Stomach (tissue), 9 donors: ENCODE measurements around the gene ZFP62. TPM values are rescaled to one million over a fixed set of nuclear protein-coding genes. Genes with fewer than 3 reads are reported as not detected.

Experiments
- DNase-seq, 2 donors: peaks; one replicate each; pipeline versions ENCODE4 v3.0.0 to v3.0.0-alpha.2; 2013 to 2019
- H3K27ac ChIP-seq, 5 donors: fragments of 200-600 bp in 4 of 5; sonication (generic) in 4 of 5; one replicate each; pipeline ENCODE4 v1.5.1; 2013 to 2019; ENCODE audit warnings: mild to moderate bottlenecking in 1 of 5, moderate library complexity in 1 of 5
- H3K27me3 ChIP-seq, 3 donors: fragments of 200-600 bp; sonication (generic); one replicate each; pipeline ENCODE4 v1.5.1; 2017 to 2019; ENCODE audit warnings: mixed run types in 1 of 3
- H3K36me3 ChIP-seq, 4 donors: fragments of 200-600 bp; sonication (generic); 1 replicate in 3 of 4; 2 replicates in 1 of 4; pipeline ENCODE4 v1.5.1; 2016 to 2019
- H3K4me1 ChIP-seq, 4 donors: fragments of 200-600 bp; sonication (generic); one replicate each; pipeline ENCODE4 v1.5.1; 2016 to 2019
- H3K4me3 ChIP-seq, 4 donors: fragments of 200-600 bp; sonication (generic) in 3 of 4; one replicate each; pipeline ENCODE4 v1.5.1; 2016 to 2019; ENCODE audit warnings: mild to moderate bottlenecking in 1 of 4
- H3K9me3 ChIP-seq, 4 donors: fragments of 200-600 bp; sonication (generic); one replicate each; pipeline ENCODE4 v1.5.1; 2016 to 2019
- EP300 ChIP-seq: sonication (generic); formaldehyde crosslinking; IDR thresholded peaks from one replicate; pipeline ENCODE4 v1.6.1; 2017; ENCODE audit warnings: antibody characterized with exemption
- POLR2A ChIP-seq, 4 donors: fragments of 450-650 bp; IDR thresholded peaks; one replicate each; pipeline ENCODE4 v1.6.1; 2016; ENCODE audit warnings: antibody characterized with exemption in 4 of 4, control low read depth in 2 of 4, mild to moderate bottlenecking in 1 of 4, moderate library complexity in 1 of 4
- POLR2AphosphoS5 ChIP-seq, 3 donors: sonication (generic); formaldehyde crosslinking; IDR thresholded peaks; one replicate each; pipeline ENCODE4 v1.6.1; 2016; ENCODE audit warnings: antibody characterized with exemption in 3 of 3
- WGBS, 5 donors: extraction: QIAGEN DNeasy Blood & Tissue Kit in 3 of 5; methylation state at CpG; one replicate each; pipeline versions ENCODE4 v1.1.5 to v1.1.7; 2013 to 2018; 5-methylcytosine and 5-hydroxymethylcytosine counted together
- intact Hi-C: fragments of 100-400 bp; cut with DNase I; formaldehyde crosslinking; loops from one replicate; pipeline ENCODE4 v1.15.1; 2023; ENCODE audit warnings: low total_unique reads
- polyA plus RNA-seq, 3 donors: library from polyadenylated mRNA; stranded (reverse); fragments of 200-250 nt; gene quantifications; one replicate each; pipeline ENCODE4 v1.2.3, GENCODE V29; 2013
- total RNA-seq, 5 donors: library from RNA; depleted of rRNA; stranded (reverse); fragments of >200 nt; gene quantifications; one replicate each; pipeline versions ENCODE4 v1.1.0 to v1.2.3, GENCODE V29; 2014 to 2016
- TF ChIP-seq, protein P1 (sequence below), 7 experiments: fragments of 450-650 bp in 4 of 7; fragments of 200-600 bp in 3 of 7; sonication (generic) in 3 of 7; IDR thresholded peaks; one replicate each; pipeline ENCODE4 v1.5.1; 2016 to 2019; ENCODE audit warnings: antibody characterized with exemption in 7 of 7, control low read depth in 2 of 7, mild to moderate bottlenecking in 1 of 7
- donor health status: healthy with polysubstance abuse.
- donor health status: Bipolar disorder and iron deficiency.
- donor health status: healthy.

ZFP62 gene
- total and polyA plus RNA-seq, 8 donors: 7.8 to 46.9 (median 16.2) TPM

DNA sequence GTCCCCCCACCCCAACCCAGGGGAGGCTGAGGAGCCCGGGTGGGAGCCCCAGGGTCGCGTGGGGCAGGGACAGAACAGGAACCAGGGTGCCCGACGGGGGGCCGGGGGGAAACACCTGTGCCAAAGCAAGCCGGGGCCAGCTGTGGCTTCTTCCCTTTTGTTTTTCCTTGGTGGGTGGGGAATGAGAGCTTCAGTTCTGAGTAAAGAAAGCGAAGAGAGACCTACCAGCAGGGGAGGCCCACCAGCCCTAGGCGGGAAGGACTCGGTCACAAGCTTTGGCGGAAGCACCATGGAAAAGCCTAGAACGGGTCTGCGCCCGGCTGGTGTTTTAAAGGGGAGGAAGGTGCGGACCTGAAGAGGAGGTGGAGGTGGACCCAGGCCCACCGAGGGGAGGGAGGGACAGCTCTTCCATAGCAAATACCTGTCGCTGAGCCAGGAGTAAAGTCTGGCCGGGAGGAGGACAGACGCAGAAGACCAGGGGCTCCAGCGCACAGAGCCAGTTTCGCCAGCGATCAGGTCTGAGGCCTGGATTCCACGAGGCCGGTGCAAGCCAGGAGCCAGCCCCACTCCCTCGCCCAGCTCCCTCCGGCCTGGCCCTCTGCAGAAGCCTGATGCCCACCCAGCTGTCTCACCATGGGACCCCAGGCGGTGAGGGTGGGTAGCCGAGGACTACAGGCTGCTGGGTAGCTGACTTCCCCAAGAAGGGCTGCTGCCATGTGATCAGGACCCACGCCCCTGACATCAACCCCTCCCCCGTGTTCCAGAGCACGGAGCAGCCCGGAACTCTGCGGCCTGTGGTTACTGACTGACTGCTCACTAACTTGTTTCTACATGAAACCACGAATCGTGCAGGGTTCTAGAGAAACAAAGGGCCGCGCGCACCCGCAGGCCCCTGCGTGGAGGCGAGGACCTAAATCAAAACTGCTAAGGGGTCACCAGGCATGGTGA, 57.6 kb downstream of the ZFP62 start:
- 35 to 46% (median 41%) methylated on average over 23 to 41 of the region's 41 CpGs for WGBS, 5 donors
- H3K9me3 ChIP-seq: no peaks in the 10 kb centered on the region
- peak in 2 of 3 donors; percentile 29 to 40 for TF ChIP-seq POLR2AphosphoS5 (IDR thresholded peaks at IDR 0.05)
- no peak for TF ChIP-seq EP300
- TF ChIP-seq, protein P1, sequence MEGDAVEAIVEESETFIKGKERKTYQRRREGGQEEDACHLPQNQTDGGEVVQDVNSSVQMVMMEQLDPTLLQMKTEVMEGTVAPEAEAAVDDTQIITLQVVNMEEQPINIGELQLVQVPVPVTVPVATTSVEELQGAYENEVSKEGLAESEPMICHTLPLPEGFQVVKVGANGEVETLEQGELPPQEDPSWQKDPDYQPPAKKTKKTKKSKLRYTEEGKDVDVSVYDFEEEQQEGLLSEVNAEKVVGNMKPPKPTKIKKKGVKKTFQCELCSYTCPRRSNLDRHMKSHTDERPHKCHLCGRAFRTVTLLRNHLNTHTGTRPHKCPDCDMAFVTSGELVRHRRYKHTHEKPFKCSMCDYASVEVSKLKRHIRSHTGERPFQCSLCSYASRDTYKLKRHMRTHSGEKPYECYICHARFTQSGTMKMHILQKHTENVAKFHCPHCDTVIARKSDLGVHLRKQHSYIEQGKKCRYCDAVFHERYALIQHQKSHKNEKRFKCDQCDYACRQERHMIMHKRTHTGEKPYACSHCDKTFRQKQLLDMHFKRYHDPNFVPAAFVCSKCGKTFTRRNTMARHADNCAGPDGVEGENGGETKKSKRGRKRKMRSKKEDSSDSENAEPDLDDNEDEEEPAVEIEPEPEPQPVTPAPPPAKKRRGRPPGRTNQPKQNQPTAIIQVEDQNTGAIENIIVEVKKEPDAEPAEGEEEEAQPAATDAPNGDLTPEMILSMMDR (IDR thresholded peaks at IDR 0.05): no peak
- intact Hi-C loops: no loop called here
- no peaks in the 10 kb centered on the region for H3K27me3 ChIP-seq
- DNase-seq: peak; percentile 69 to 82
- peaks cover 0 to 15% (median 12%) of the 10 kb centered on the region in 4 donors for H3K36me3 ChIP-seq
- peak overlapping the region; percentile 81 to 94 (median 86) for H3K4me3 ChIP-seq
- H3K4me1 ChIP-seq: peaks cover 85 to 91% (median 90%) of the 10 kb centered on the region in 4 donors
- H3K27ac ChIP-seq: peak overlapping the region; percentile 98 to 99 (median 99)

DNA sequence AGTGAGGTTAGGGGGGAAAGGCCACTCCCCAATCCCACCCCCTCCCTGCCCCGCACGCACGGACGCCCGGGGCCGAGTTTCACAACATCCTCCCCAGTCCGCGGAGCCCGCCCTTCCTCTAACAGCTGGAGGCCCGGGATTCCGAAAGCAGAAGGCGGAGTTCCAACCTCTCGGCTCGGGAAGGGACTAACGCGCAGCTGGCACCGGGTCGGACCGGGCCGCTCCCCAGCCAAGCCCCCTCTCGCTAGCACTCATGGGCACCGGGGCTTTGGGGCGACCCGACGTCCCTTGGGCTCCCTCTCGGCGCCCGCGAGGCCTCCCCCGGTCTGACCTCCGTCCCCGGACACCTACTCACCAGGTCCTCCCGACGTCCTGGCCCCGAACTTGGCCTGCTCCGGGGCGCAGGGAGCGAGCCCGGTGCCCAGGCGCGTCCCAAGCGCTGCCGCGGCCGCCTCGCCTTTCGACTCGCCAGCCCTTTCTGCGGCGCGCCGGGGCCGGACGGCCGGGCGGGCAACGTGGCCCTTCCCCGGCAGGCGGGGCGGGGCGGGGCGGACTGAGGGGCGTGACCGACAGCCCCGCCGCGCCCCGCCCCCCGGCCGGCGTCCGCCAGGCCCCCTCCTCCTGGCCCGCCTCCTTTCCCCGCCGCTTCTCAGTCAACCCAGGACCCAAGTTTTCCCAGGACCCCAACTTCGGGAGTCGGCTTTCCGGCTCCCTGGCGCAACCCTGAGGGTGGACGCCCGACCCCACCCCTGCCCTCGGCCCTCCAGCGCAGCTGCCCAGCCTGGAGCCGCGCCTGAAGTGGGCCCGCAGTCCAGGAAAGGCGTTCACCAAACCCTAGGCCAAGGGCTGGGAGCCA, 58.5 kb downstream of the ZFP62 start, which contains the start of gene MGAT1:
Gene MGAT1 (minus strand): TSS at position 482 of the 856 bp plus-strand sequence. CDS start 9,835 bp downstream, outside the sequence.
- Histone ChIP-seq H3K36me3 (peaks cover 0 to 15% (median 13%) of the 10 kb centered on the region in 4 donors), H3K27me3 (no peaks in the 10 kb centered on the region), H3K4me1 (peaks cover 85 to 91% (median 90%) of the 10 kb centered on the region in 4 donors), H3K9me3 (no peaks in the 10 kb centered on the region), H3K27ac (peak within 1 kb of the TSS; percentile 98 to 99 (median 99)), H3K4me3 (peak within 1 kb of the TSS; percentile 81 to 94 (median 86))
- DNase-seq: peak; percentile 86 to 94
- whole genome bisulfite sequencing, 5 donors: 0 to 3% (median 1%) methylated on average over 11 to 87 of the region's 87 CpGs
- TF ChIP-seq, protein P1 (IDR thresholded peaks at IDR 0.05): no peak
- TF ChIP-seq POLR2AphosphoS5 (IDR thresholded peaks at IDR 0.05) (peak; percentile 30 to 94 (median 77)), EP300 (no peak), POLR2A (IDR thresholded peaks at IDR 0.05) (no peak)
- intact Hi-C loops: no loop called here

DNA sequence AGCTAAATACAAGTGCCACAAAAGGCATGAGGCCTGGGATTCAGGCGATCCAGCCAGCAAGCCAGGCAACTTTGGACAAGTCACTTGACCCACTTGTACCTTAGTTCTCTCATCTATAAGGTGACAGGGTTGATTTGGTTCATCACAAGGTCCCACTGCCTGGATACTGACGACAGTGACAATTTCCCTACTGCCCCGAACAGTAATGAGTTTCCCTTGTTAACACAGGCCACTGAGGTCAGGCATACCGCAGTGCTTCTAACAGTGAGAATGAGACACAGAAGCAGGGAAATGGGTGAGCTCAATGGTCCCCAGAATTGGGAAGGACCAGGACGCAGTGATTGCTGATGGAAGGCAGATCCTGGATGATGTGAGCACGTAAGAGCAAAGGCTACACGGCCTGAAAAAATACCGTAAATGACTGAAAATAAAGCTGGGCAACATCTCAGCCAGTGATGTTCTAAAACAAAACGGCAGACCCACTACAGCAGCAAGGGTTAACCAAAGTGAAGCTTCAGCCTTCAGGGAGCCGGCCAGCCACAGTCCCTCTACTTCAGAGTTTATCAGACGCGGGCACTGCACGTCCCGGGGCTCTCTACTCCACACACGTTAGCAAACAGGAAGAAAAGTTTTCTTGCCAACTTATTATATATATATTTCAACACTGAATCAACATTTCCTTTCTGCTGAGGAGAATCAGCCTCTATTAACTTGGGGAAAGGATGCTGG, 59.3 kb downstream of the ZFP62 start:
- H3K27me3 ChIP-seq: no peaks in the 10 kb centered on the region
- intact Hi-C loops: no loop called here
- DNase-seq: peak in 1 of 2 donors; percentile 51
- H3K27ac ChIP-seq: peak overlapping the region; percentile 98 to 99 (median 99)
- peak overlapping the region; percentile 81 to 94 (median 86) for H3K4me3 ChIP-seq
- TF ChIP-seq POLR2A (IDR thresholded peaks at IDR 0.05) (no peak), POLR2AphosphoS5 (IDR thresholded peaks at IDR 0.05) (no peak), EP300 (no peak)
- TF ChIP-seq, protein P1 (IDR thresholded peaks at IDR 0.05): no peak
- WGBS, 5 donors: 7 to 11% (median 9%) methylated on average over 15 of the region's 15 CpGs
- H3K4me1 ChIP-seq: peaks cover 84 to 91% (median 90%) of the 10 kb centered on the region in 4 donors
- no peaks in the 10 kb centered on the region for H3K9me3 ChIP-seq
- H3K36me3 ChIP-seq: peaks cover 0 to 15% (median 13%) of the 10 kb centered on the region in 4 donors
